Stimulated activated CD8-positive, alpha-beta memory T cell treated with anti-CD3 and anti-CD28 coated beads, Interleukin-4, amount 100 ng/mL, for 4 hours (primary cell): ENCODE results near the gene RPS3A.
"Not testable (repeated sequence)": the region's sequence is repeated elsewhere in the genome, so short reads cannot be mapped to it uniquely, and the experiment has no call there.

Experiments
- DNase-seq, 2 donors: peaks; one replicate each; pipeline ENCODE4 v3.0.0-alpha.2; 2020; ENCODE audit warnings: low read depth in 2 of 2, low spot score in 1 of 2

Gene RPS3A

GRCh38 chr4:151099229-151099975 is at the start of gene RPS3A:
Gene RPS3A (plus strand): TSS chr4:151099628. CDS start chr4:151099653, 25 bp downstream.
- DNase-seq, result peak; percentile 95 to 96

- no peak for DNase-seq
Observed at GRCh38 chr4:151052785-151053184, 46.6 kb upstream of the RPS3A start.

- DNase-seq, result no peak
Observed at GRCh38 chr4:151055539-151055938, 43.9 kb upstream of the RPS3A start.

GRCh38 chr4:151063143-151063542 is 36.3 kb upstream of the RPS3A start:
- DNase-seq, result not testable (repeated sequence)

GRCh38 chr4:151067316-151067970 is 32.0 kb upstream of the RPS3A start:
- DNase-seq, result no peak

DNA sequence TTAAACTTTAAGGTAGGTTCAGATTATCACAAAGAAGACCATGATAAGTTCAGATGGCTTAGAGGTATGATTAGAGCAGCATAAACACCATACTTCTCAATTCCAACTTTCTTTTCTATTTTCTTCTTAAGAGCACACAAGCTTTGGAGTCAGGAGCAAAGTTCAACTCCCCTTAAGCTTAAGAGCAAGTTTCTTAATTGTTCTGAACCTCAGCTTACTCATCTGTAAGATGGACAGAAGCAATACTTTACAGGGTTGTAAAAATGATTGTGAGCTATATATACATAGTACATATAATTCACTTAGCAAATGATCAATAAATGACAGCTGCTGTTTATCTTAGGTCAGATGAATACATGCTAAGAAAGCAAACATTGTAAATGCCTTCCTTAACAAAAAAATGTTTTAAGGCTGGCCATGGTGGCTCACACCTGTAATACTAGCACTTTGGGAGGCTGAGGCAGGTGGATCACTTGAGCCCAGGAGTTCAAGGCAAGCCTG is 25.0 kb upstream of the RPS3A start:
- no peak for DNase-seq

DNA sequence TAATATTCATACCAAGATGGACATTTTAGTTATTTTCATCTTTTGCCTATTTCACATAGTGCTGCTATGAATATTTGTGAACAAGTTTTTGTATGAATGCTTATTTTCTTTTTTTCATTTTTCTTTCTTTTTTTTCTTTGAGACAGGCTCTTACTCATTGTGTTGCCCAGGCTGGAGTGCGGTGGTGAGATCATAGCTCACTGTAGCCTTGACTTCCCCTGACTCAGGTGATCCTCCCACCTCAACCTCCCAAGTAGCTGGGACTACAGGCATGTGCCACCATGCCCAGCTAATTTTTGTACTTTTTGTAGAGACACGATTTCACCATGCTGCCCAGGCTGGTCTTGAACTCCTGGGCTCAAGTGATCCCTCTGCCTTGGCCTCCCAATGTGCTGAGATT is 21.4 kb upstream of the RPS3A start:
- DNase-seq, result not testable (repeated sequence)

- DNase-seq, result no peak
Observed at GRCh38 chr4:151087467-151087866, 12.0 kb upstream of the RPS3A start.

GRCh38 chr4:151091047-151091446 is 8.4 kb upstream of the RPS3A start:
- no peak for DNase-seq

DNA sequence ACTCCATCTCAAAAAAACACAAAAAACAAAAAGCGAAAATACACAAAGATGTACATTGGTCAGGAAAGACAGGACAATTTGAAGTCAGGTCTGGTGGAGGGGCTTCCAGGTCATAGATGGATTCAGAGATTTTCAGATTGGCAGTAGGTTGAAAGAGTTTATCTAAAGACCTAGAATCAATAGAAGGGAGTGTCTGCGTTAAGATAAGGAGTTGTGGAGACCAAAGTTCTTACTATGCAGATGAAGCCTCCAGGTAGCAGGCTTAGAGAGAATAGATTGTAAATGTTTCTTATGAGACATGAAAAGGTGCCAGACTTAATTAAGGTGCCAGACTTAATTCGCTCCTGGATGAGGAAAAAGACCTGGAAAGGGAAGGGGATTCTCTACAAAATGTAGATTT is 6.9 kb upstream of the RPS3A start:
- DNase-seq, result no peak

DNA sequence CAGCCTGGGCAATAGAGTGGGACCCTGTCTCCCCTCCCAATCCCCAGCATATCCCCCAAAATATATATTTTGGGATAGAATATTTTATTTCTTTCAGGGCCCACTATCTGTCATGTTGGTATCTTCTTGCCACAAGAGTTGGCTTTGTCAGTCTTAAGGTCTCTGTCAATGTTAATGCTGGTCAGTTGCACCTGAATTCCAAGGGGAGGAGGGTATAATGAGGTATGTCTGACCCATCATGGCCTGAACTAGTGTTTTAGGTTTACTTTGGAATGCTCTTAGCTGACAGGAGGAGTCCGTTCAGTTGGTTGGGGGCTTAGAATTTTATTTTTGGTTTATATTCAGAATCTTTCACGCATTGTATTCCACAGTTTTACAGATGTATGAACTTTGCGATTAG is 6.2 kb upstream of the RPS3A start:
- DNase-seq, result no peak

GRCh38 chr4:151094290-151094751 is 5.1 kb upstream of the RPS3A start:
- no peak for DNase-seq

DNA sequence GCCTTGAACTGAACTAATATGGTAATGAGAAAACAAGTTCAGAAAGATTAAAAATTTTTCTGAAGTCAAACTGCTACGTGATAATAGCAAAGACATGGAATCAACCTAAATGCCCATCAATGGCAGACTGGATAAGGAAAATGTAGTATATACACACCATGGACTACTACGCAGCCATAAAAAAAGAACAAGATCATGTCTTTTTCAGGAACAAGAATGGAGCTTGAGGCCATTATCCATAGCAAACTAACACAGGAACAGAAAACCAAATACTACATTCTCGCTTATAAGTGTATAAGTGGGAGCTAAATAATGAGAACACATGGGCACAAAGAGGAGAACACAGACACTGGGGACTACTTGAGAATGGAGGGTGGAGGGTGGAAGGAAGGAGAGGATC is 4.3 kb upstream of the RPS3A start:
- no peak for DNase-seq

DNA sequence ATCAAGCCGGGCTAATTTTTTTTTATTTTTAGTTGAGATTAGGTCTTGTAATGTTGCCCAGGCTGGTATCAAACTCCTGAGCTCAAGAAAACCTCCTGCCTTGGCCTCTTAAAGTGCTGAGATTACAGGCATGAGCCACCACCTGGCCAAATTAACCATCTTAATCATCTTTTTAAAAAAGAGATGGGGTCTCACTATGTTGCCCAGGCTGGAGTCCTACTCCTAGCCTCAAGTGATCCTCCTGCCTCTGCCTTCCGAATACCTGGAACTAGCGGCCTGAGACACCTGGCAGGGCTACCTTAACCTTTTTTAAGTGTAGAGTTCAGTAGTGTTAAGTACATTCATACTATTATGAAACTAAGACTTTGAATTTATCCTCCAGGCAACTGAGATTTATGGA is 1.7 kb upstream of the RPS3A start:
- DNase-seq, result no peak

DNA sequence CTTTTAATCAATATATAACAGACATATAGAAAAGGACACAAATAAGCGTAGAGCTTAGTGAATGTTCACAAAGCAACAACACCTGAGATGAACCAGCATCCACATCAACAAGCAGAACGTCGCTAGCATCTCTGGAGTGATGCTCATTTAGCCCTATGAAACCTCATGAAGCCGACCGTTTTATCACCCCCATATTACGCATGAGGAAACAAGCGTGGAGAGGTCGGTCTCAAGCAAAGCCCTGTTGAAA is 524 bp upstream of the RPS3A start:
- no peak for DNase-seq

DNA sequence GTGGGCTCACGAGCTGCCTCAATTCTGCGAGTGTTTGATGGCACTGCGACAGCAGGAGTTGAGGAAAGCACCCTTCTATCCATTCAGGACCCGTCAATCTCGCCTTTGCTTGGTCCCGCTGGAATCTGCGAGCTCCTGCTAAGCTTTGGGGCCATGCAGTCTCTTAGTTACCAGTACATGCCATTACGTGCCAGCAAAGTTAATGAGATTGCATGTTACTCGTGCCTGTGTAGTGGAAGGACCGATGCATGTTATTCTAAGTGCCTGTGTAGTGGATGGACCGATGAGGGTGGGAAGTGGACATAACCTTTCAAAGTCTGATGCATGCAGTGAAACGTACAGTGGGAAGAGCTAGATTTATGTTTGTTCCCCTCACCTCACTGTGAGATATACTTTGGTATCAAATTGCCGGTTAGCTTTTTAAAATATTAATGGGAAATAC is 569 bp downstream of the RPS3A start:
- no peak for DNase-seq

GRCh38 chr4:151100531-151100930 is 1.1 kb downstream of the RPS3A start:
- DNase-seq, result no peak

DNA sequence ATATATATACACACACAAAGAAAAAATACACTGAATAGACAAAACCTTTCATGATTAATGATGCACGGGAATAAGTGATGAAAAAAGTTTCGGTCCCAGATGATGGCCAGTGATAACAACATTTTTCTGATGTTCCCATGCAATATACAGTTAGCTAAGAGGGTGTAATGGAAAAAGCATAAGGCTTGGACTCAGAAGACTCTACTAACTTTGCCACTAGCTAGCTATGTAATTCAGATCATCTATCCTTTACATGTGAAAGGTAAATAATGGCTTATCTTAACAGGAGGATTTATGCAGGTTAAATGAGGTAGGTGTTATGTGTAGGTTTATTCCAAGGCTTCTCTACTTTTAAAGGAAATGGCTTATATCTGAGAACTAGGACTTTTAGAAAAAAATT is 4.3 kb downstream of the RPS3A start:
- no peak for DNase-seq

- no peak for DNase-seq
Observed at GRCh38 chr4:151104621-151105020, 5.2 kb downstream of the RPS3A start.

DNA sequence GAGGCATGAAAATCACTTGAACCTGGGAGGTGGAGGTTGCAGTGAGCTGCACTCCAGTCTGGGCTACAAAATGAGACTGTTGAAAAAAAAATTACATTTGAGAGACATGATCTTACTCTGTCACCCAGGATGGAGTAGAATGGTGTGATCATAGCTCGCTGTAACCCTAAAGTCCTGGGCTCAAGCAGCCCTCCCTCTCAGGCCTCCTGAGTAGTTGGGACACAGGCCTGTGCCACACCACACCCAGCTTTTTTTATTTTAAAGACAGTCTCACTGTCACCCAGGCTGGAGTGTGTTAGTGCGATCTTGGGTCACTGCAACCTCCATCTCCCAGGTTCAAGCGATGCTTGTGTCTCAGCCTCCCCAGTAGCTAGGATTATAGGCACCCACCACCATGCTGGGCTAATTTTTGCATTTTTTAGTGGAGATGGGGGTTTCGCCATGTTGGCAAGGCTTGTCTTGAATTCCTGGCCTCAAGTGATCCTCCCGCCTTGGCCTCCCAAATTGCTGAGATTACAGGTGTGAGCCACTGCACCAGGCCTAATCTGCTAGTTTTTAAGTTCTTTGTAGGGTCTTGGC is 6.1 kb downstream of the RPS3A start:
- DNase-seq, result no peak

DNA sequence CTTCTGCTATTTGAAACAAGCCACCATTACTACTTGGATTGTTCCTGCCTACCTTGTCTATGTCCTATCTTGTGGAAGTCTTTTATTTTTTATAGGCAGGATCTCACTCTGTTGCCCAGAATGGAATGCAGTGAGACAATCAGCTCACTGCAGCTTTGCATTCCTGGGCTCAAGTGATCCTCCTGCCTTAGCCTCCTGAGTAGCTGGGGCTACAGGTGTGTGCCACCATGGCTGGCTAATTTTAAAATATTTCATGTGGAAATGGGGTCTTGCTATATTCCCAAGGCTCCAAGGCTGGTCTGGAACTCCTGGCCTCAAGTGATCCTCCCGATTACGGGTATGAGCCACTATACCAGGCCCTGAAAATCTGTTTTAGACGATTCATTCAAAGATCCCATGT is 7.6 kb downstream of the RPS3A start:
- no peak for DNase-seq

- no peak for DNase-seq
Observed at GRCh38 chr4:151110236-151110635, 10.8 kb downstream of the RPS3A start.
